GM19193 (cell line): ENCODE measurements around the gene TRPC4.

Source experiments
- POLR2A ChIP-seq: IDR thresholded peaks from 4 replicates; pipeline ENCODE4 v1.6.1; 2011; ENCODE audit not compliant: insufficient read depth, insufficient read length; ENCODE audit errors: extremely low read depth

TRPC4 gene

DNA sequence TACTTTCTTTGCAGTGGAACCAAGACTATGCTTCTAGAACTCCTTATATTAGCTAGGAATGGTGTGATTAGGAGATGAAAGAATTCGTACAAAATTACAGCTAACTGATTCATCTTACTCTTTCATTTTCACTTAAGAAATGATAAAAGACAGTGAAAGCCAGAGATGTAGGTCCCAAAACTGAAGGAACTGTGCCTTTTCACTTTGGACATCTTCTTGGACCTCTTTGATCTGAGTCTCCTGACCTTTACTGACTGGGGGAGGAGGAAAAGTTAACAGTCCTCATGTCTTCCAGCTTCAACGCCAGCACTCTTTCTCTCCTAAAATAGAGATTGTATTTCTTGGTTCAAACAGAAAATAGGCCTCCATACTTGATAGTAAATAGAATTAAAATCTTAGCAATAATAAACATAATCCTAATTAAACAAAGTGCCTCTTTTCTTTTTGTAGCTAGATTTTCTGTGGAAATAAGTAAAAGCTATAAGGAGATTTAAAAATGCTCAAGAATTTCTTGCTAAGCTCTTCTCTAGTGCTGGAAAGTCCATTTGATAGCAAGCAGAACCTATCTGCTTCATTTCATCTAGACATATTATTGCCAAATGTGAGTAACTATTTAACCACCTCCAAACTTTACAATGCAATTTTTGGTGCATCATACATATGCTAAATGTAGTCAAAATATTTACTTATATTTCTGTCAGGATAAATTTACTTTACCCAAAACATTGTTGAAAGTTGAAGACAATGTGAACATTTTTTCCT lies 161.7 kb downstream of the TRPC4 start:
- TF ChIP-seq POLR2A = no peak

DNA sequence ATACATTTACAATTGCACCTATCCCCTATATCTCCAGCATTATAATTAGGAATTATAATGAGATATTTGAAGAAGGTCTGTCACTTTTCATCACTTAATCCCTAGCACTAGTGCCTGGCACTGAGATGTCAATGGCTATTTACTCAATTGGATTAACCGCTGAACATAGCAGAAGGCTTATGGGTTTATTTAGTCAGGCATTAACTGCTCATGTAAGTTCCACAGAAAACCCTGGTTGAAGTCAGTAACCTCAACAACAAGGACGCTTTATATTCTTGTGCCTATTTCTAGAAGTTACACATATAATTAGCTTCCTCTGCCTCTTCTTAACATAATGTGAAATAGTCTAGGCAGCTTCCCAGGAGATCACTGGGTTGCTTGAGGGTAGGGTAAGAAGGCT lies 163.5 kb downstream of the TRPC4 start:
- no peak for TF ChIP-seq POLR2A

- no peak for TF ChIP-seq POLR2A
These were observed 167.6 kb downstream of the TRPC4 start for GRCh38 chr13:37701972-37702371.

- TF ChIP-seq POLR2A = no peak
These were observed 168.3 kb downstream of the TRPC4 start for GRCh38 chr13:37701306-37701705.

GRCh38 chr13:37700887-37701286 lies 168.7 kb downstream of the TRPC4 start:
- no peak for TF ChIP-seq POLR2A

GRCh38 chr13:37695200-37695599 lies 174.4 kb downstream of the TRPC4 start:
- TF ChIP-seq POLR2A = no peak

GRCh38 chr13:37690361-37690760 lies 179.2 kb downstream of the TRPC4 start:
- TF ChIP-seq POLR2A = no peak

DNA sequence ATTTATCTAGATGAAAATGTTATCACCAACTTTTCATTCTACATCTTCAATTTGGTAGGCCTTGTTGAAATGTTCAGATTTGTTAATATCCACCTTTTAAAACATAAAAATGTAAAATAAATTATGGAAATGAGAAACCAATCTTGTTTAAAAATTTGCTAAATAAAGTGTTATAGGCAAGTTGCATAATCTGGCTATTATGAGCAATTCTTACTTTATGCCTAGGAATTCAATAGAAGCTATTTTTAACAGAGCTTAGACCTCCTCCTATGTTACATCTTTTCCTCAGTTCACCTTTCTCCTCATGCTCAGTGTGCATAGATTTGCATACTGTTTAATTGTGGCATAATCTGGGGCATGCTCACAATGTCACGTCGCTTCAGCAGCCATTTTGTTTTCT lies 183.1 kb downstream of the TRPC4 start:
- no peak for TF ChIP-seq POLR2A

- TF ChIP-seq POLR2A = no peak
These were observed 184.4 kb downstream of the TRPC4 start for GRCh38 chr13:37685206-37685605.

DNA sequence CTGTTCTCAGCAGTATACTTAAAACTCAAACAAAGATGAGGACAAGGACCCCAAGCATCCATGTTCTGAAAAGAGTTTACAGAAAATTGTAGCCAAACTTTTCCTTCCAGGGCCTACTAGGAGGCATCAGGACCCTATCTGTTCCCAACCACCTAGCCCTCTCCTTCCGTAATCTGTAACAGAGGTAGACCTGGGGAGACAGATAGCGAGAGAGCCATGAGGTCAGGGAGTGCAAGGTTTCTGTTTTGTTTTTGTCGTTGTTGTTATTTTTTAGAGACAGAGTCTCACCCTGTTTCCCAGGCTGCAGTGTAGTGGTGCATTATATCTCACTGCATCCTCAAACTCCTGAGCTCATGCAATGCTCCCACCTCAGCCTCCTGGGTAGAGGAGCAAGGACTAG lies 187.1 kb downstream of the TRPC4 start:
- TF ChIP-seq POLR2A = no peak

GRCh38 chr13:37681281-37682032 lies 188.1 kb downstream of the TRPC4 start:
- no peak for TF ChIP-seq POLR2A

DNA sequence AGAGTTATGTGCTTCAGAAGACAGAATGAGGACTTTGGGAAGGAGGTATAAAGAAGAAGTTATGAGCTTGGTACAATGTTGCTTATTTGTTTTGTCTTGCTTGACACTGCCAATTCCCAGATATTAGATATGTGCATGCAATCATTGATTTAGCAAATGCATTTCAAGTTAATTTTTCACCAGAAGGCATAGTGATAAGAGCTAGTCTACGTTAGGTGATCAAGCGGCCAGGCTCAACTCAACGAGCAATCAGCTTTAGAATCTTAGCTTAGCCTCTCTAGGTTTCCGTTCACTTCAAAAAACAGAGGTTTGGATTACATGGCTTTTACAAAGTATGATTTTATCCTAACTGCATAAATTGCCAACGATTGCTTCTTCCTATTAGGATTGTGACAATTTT lies 189.4 kb downstream of the TRPC4 start:
- no peak for TF ChIP-seq POLR2A

GRCh38 chr13:37679043-37679442 lies 190.5 kb downstream of the TRPC4 start:
- no peak for TF ChIP-seq POLR2A

DNA sequence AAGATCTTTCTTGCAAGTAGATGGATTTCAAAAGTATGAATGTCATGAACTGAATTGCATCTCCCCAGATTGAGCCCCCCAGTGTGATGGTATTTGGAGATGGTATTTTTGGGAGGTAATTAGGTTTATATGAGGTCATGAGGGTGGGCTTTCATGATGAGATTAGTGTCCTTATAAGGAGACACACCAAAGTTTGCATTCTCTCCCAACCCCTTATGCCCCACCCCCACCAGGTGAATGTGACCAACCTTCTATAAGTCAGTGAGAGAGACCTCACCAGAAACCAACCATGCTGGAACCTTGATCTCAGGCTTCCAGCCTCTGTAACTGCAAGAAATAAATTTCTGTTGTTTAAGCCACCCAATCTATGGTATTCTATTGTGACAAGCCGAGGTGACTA lies 199.7 kb downstream of the TRPC4 start:
- TF ChIP-seq POLR2A = no peak

- TF ChIP-seq POLR2A = no peak
These were observed 201.9 kb downstream of the TRPC4 start for GRCh38 chr13:37667702-37668101.

DNA sequence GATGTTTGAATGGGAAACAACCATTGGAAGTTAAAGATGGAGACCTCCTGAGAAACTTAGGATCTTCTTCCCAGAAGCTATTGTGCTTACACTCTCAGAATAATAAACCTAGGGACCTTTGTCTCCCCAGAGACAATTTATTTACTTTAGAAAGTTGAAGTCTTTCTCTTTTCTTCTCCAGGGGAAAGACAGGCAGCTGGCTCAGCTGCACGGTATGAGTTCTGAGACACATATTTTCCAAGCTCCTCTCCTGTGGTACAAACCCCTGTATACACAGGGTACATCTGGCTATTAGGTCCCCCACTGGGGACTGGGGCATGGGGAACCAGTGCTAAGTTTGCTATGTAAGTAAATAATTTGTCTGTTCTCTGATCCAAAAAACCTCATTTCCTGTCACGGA lies 203.5 kb downstream of the TRPC4 start:
- no peak for TF ChIP-seq POLR2A
